Left lung (tissue), 10 donors: Measurements from ENCODE around the gene ZNRF1. TPM values are rescaled to one million over a fixed set of nuclear protein-coding genes. Genes with fewer than 3 reads are reported as not detected.
"Not testable (repeated sequence)": the region's sequence is repeated elsewhere in the genome, so short reads cannot be mapped to it uniquely, and the experiment has no call there.

Source experiments
- ATAC-seq: fragments of 200-7000 bp; cut with Tn5 transposase; one replicate; pipeline ENCODE4 v1.9.1; 2020; ENCODE audit warnings: moderate library complexity
- DNase-seq, 4 donors: peaks; one replicate each; pipeline ENCODE4 v3.0.0-alpha.2; 2013 to 2020
- H3K27ac ChIP-seq, 2 donors: fragments of 200-600 bp; sonication (generic) in 1 of 2; one replicate each; pipeline versions ENCODE4 v1.5.0 to v1.8.0; 2020 to 2021
- H3K27me3 ChIP-seq, 2 donors: fragments of 200-600 bp; sonication (generic) in 1 of 2; one replicate each; pipeline versions ENCODE4 v1.5.0 to v1.8.0; 2020 to 2021
- H3K36me3 ChIP-seq, 2 donors: fragments of 200-600 bp; sonication (generic) in 1 of 2; one replicate each; pipeline versions ENCODE4 v1.5.0 to v1.8.0; 2020 to 2021
- H3K4me1 ChIP-seq, 2 donors: fragments of 200-600 bp; one replicate each; pipeline ENCODE4 v1.8.0; 2021
- H3K4me3 ChIP-seq, 2 donors: fragments of 200-600 bp; sonication (generic) in 1 of 2; one replicate each; pipeline versions ENCODE4 v1.5.0 to v1.8.0; 2020 to 2021; ENCODE audit warnings: mild to moderate bottlenecking in 1 of 2
- H3K9me3 ChIP-seq, 2 donors: fragments of 200-600 bp; sonication (generic) in 1 of 2; one replicate each; pipeline versions ENCODE4 v1.5.0 to v1.8.0; 2020 to 2021
- intact Hi-C, 2 donors: fragments of 100-400 bp; cut with DNase I; formaldehyde crosslinking; loops; one replicate each; pipeline versions ENCODE4 v1.11.2 to v1.14.2; 2022
- polyA plus RNA-seq, 6 donors: library from polyadenylated mRNA; unstranded; fragments of 120-200 nt; gene quantifications; one replicate each; pipeline ENCODE4 v1.2.1, GENCODE V29; 2013; ENCODE audit not compliant: insufficient read length in 6 of 6
- total RNA-seq, 2 donors: library from RNA; stranded (reverse); fragmentation: NEBNext Ultra II Directional; extraction: Animal tissue kit (Norgen Biotek cat#: 25700); gene quantifications; one replicate each; pipeline ENCODE4 v1.2.1, GENCODE V29; 2021
- TF ChIP-seq, protein P1 (sequence below), 2 donors: fragments of 200-600 bp; sonication (generic) in 1 of 2; IDR thresholded peaks; one replicate each; pipeline versions ENCODE4 v1.5.0 to v1.8.0; 2021; ENCODE audit warnings: antibody characterized with exemption in 2 of 2
- donor health status: DM: no; HTN: yes; CAD: no.
- donor health status: DM: no; HTN: no; CAD: no.

Gene ZNRF1
- total and polyA plus RNA-seq, 8 donors: 24.3 to 60.8 (median 46.5) TPM

DNA sequence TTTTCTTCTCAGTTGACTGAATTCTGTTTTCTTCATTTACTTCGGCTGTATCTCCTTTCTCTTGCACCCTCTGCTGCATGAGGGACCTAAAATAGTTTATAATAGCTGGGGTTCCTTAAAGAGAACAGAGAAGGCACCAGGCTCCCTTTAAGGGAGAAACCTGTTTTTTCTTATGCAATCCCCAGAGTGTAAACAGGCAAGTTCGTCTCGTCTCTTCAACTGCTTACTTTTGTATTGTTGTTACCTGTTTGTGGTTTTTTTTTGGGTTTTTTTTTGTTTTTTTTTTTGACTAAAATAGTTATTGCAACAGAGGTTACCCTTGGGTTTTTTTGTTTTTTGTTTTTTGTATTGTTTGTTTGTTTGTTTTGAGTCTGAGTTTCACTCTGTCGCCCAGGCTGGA is 121.4 kb downstream of the ZNRF1 start:
- H3K4me3 ChIP-seq: no peak overlapping the region
- peaks cover 0 to 24% of the 10 kb centered on the region in 2 donors for H3K9me3 ChIP-seq
- no peaks in the 10 kb centered on the region for H3K36me3 ChIP-seq
- no peaks in the 10 kb centered on the region for H3K27me3 ChIP-seq
- DNase-seq (no peak), ATAC-seq (no peak)
- intact Hi-C loops: no loop called here
- peaks cover 7 to 13% of the 10 kb centered on the region in 2 donors for H3K4me1 ChIP-seq
- no peak overlapping the region for H3K27ac ChIP-seq
- TF ChIP-seq, protein P1, sequence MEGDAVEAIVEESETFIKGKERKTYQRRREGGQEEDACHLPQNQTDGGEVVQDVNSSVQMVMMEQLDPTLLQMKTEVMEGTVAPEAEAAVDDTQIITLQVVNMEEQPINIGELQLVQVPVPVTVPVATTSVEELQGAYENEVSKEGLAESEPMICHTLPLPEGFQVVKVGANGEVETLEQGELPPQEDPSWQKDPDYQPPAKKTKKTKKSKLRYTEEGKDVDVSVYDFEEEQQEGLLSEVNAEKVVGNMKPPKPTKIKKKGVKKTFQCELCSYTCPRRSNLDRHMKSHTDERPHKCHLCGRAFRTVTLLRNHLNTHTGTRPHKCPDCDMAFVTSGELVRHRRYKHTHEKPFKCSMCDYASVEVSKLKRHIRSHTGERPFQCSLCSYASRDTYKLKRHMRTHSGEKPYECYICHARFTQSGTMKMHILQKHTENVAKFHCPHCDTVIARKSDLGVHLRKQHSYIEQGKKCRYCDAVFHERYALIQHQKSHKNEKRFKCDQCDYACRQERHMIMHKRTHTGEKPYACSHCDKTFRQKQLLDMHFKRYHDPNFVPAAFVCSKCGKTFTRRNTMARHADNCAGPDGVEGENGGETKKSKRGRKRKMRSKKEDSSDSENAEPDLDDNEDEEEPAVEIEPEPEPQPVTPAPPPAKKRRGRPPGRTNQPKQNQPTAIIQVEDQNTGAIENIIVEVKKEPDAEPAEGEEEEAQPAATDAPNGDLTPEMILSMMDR (IDR thresholded peaks at IDR 0.05): no peak

GRCh38 chr16:75121949-75122568 is 123.2 kb downstream of the ZNRF1 start:
- ATAC-seq: no peak
- intact Hi-C loops: no loop called here

DNA sequence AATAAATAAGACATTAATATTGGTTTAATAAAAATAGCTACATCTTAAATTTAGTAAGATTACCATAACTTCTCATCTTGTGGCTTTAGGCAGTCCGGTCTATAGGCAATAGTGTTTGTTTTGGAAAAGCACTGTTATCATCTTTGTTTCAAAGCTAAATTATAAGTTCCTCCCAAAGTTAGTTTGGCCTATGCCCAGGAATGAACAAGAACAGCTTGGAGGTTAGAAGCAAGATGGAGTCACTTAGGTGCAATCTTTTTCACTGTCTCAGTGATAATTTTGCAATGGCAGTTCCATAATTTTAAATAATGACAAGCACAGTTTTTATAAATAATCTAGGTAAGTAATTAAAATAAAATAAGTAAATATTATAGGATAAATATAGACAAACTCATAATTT is 123.8 kb downstream of the ZNRF1 start:
- H3K27ac ChIP-seq: no peak overlapping the region
- peaks cover 0 to 32% of the 10 kb centered on the region in 2 donors for H3K9me3 ChIP-seq
- TF ChIP-seq, protein P1 (IDR thresholded peaks at IDR 0.05): no peak
- intact Hi-C loops: no loop called here
- no peak overlapping the region for H3K4me3 ChIP-seq
- no peaks in the 10 kb centered on the region for H3K36me3 ChIP-seq
- no peak for DNase-seq
- ATAC-seq: no peak
- no peaks in the 10 kb centered on the region for H3K4me1 ChIP-seq
- no peaks in the 10 kb centered on the region for H3K27me3 ChIP-seq

More at GRCh38 chr16:75121949-75122568, 123.2 kb downstream of the ZNRF1 start:
- Histone ChIP-seq H3K27ac (no peak overlapping the region), H3K27me3 (no peaks in the 10 kb centered on the region), H3K36me3 (no peaks in the 10 kb centered on the region), H3K4me3 (no peak overlapping the region), H3K4me1 (no peaks in the 10 kb centered on the region), H3K9me3 (peaks cover 0 to 26% of the 10 kb centered on the region in 2 donors)
- no peak for DNase-seq
- TF ChIP-seq, protein P1 (IDR thresholded peaks at IDR 0.05): no peak

GRCh38 chr16:75127713-75128415 is 129.0 kb downstream of the ZNRF1 start:
- TF ChIP-seq, protein P1 (IDR thresholded peaks at IDR 0.05): no peak
- peaks cover 0 to 15% of the 10 kb centered on the region in 2 donors for H3K9me3 ChIP-seq
- H3K4me3 ChIP-seq: no peak overlapping the region
- DNase-seq (no peak), ATAC-seq (no peak)
- intact Hi-C loops: no loop called here
- H3K27ac ChIP-seq: no peak overlapping the region
- H3K27me3 ChIP-seq: no peaks in the 10 kb centered on the region
- no peaks in the 10 kb centered on the region for H3K36me3 ChIP-seq
- peaks cover 0 to 3% of the 10 kb centered on the region in 2 donors for H3K4me1 ChIP-seq

GRCh38 chr16:75129421-75130149 is 130.8 kb downstream of the ZNRF1 start:
- peak; percentile 87 for ATAC-seq
- intact Hi-C loops: loop anchor here in 1 of 2 donors (5.0 kb wide), 1 partner anchor 317 kb away; no protein-coding TSS in a partner anchor

More at GRCh38 chr16:75129421-75130149, 130.8 kb downstream of the ZNRF1 start:
- DNase-seq, H3K4me3 ChIP-seq, H3K4me1 ChIP-seq, H3K36me3 ChIP-seq, H3K27ac ChIP-seq, H3K27me3 ChIP-seq: not testable (repeated sequence)
- H3K9me3 ChIP-seq: peaks cover 0 to 14% of the 10 kb centered on the region in 2 donors
